ENCODE results near the gene HEXD.

DNA sequence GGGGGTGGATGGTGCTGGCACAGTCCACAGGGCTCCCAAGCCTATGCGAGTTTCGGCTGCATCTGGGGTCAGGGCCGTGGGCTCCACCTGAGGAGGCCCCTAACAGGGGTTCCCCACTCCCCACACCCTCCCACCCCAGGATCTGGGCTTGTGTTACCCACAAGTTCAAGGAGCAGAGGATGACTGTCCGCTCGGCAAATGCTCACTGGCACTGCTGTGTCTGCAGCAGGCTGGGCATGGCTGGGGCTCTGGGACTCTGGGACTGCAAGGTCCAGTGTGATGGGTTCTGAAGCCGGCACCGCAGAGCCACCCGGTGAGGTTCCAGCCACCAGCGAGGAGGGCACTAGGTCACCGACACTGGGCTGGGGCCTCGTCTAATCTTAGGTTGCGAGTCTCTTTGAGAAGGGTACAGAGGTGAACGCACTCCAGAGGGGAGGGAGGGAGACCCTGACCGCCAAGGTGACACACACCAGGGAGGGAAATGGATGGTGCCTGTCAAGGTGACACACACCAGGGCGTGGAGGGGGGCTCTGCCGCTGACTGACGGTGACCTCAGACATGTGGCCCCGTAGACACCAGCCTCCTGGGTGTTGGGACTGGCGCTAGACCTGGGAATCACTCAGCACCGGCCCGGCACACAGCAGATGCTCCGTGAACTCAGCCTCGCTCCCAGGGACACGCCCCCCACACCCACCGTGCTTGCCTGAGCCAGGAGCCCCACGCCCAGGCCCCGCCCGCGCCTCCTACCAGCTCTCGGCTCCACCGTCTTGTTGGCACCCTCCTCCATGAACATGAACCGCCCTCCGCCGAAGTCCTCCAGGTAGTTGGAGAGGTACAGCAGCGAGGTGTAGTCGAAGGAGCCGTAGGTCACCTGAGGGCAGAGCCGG is 20.5 kb upstream of the HEXD start:
- no peak for TF ChIP-seq SIN3A (IDR thresholded peaks at IDR 0.05; ENCODE audit: borderline replicate concordance, insufficient read depth, low read length)
- no peak for TF ChIP-seq POLR2AphosphoS5 (IDR thresholded peaks at IDR 0.05; ENCODE audit: low read depth, low read length)
- TF ChIP-seq REST (IDR thresholded peaks at IDR 0.05; ENCODE audit: insufficient read depth in 1 of 2, low read depth in 2 of 2, low read length in 2 of 2) = no peak
